Measurements from ENCODE around the gene COX7C.
"Not testable (repeated sequence)": the region's sequence is repeated elsewhere in the genome, so short reads cannot be mapped to it uniquely, and the experiment has no call there.

The COX7C gene, protein sequence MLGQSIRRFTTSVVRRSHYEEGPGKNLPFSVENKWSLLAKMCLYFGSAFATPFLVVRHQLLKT

GRCh38 chr5:86617756-86618576 lies at the start of gene COX7C:
TSS of gene COX7C (plus strand) at chr5:86617941. CDS start at chr5:86618056, 115 bp downstream.
- DNase-seq, result peak; percentile 99

DNA sequence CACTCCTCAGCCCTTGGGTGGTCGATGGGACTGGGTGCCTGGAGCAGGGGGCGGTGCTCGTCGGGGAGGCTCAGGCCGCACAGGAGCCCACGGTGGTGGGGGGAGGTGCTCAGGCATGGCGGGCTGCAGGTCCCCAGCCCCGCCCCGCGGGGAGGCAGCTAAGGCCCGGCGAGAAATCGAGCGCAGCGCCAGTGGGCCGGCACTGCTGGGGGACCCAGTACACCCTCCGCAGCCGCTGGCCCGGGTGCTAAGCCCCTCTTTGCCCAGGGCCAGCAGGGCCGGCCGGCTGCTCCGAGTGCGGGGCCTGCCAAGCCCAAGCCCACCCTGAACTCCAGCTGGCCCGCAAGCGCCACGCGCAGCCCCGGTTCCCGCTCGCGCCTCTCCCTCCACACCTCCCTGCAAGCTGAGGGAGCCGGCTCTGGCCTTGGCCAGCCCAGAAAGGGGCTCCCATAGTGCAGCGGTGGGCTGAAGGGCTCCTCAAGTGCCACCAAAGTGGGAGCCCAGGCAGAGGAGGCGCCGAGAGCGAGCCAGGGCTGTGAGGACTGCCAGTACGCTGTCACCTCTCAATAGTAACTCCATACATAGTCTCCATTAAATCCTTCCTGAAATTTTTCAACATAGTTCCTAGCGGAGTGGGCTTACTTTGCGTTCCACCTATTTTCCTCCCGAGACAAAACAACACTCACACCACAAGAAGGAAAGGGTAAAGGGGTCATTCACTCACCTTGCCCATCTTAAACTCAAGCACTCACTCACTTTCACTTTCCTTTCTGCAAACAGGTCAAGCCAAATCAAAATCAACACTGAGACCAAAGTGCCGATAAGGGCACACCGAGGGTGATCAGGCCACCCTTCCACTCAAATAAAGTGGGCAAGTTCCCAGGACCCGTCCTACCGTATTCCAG lies 48.0 kb upstream of the COX7C start:
- DNase-seq, result not testable (repeated sequence)

GRCh38 chr5:86570427-86571083 lies 47.2 kb upstream of the COX7C start:
- no peak for DNase-seq

DNA sequence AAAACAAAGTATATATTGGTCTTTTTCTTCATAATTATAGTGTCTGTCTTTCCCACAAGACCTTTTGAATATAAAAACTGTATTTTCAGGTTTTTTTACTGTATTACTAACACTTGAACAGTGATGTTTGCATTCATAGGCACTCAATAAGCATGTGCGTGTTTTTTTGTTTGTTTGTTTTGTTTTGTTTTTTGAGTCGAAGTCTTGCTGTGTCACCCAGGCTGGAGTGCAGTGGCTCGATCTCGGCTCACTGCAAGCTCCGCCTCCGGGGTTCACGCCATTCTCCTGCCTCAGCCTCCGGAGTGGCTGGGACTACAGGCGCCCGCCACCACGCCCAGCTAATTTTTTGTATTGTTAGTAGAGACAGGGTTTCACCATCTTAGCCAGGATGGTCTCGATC lies 46.6 kb upstream of the COX7C start:
- not testable (repeated sequence) for DNase-seq

DNA sequence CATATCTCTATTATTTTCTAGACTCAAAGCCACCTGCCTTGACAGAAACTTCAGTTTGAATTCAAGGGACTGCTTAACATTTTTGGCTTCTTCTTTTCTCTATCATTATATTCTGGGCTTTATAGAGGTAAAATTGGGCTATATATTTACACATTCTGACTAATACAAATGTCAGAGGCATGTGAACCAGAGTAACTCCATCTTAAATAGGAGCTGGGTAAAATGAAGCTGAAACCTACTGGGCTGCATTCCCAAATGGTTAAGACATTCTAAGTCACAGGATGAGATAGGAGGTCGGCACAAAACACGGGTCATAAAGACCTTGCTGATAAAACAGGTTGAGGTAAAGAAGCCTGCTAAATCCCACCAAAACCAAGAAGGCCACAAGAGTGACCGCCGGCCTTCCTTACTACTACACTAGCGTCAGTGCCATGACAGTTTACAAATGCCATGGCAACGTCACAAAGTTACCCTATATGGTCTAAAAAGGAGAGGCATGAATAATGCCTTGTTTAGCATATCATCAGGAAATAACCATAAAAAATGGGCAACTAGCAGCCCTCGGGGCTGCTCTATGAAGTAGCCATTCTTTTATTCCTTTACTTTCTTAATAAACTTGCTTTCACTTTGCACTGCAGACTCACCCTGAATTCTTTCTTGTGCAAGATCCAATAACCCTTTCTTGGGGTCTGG lies 44.8 kb upstream of the COX7C start:
- DNase-seq, result no peak

DNA sequence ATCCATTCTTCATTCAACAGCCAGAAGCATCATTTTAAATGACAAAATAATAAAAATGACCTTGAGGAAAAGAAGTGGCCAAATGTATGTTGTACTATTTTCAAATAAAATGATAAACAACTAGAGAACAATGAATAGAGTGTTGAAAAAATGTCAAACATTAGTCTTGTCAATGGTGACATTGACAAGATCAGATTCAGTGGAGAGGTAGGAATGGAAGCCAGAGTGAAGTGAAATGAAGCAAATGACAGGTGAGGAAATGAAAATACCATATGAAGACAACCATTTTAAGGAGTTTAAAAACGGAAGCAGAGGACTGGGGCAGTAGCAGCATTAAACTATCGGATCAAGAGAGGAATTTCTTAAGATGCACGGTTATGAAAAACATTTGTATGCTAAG lies 38.2 kb upstream of the COX7C start:
- no peak for DNase-seq

DNA sequence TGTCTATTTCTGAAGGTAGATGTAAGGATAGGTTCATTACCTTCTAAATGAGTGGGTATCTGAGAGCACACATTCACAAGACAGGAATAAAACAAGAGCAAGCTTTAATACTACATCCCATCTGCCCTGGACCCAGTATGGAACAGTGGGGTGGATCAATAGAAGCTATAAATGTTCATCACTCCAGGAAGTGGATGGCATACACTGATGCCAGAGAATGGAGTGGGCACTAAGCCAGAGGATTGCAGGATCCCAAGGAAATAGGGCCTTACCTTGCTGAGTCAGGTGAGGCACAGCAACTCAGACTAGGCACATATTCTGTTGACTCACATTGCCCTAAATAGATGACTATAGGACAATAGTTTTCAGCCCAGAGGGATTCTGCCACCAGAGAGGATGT lies 21.3 kb upstream of the COX7C start:
- DNase-seq, result no peak

GRCh38 chr5:86605881-86606280 lies 11.9 kb upstream of the COX7C start:
- no peak for DNase-seq

- no peak for DNase-seq
Measured at GRCh38 chr5:86613455-86613854, 4.3 kb upstream of the COX7C start.

- DNase-seq, result no peak
Measured at GRCh38 chr5:86617309-86617755, 409 bp upstream of the COX7C start.

GRCh38 chr5:86623785-86624483 lies 6.2 kb downstream of the COX7C start:
- DNase-seq, result no peak

- DNase-seq, result no peak
Measured at GRCh38 chr5:86625148-86625547, 7.4 kb downstream of the COX7C start.

DNA sequence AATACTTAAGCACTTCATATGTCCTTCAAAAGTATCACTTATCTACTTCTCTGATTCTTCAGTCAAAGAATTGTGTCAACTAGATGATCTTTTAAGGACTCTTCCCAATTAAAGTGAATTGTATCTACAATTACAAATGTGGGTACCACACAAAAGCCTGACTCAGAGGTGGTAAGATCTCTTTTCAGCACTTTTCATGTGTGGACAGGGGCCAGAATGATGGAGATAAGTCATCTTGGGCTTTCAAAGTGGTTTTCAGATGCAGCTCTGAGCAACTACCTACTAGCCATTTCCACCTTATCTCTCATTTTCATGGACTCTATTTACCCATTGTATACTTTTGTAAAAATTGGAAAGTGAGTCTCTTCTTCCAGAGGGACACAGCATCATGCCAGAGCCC lies 8.4 kb downstream of the COX7C start:
- no peak for DNase-seq

GRCh38 chr5:86631165-86631564 lies 13.4 kb downstream of the COX7C start:
- no peak for DNase-seq

- no peak for DNase-seq
Measured at GRCh38 chr5:86640998-86641397, 23.3 kb downstream of the COX7C start.

- DNase-seq, result no peak
Measured at GRCh38 chr5:86644843-86645242, 27.1 kb downstream of the COX7C start.

- DNase-seq, result no peak
Measured at GRCh38 chr5:86645885-86646284, 28.1 kb downstream of the COX7C start.

DNA sequence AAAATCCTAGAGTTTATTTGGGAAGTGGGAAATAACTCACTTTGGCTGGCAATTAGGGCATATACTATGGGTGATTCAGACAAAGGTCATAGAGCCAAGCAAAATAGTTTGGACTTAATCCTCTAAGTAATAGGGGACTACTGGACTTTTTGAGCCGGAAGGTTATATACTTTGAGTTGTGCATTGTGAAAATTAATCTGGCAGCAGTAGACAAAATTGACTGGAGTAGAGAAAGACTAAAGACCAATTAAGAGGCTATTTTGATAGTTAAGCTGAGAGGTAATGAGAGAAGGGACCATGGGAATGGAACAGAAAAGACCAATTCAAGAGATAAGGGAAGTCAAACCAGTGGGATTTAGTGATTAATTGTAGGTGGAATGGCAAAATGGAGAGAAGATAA lies 28.9 kb downstream of the COX7C start:
- DNase-seq, result no peak

DNA sequence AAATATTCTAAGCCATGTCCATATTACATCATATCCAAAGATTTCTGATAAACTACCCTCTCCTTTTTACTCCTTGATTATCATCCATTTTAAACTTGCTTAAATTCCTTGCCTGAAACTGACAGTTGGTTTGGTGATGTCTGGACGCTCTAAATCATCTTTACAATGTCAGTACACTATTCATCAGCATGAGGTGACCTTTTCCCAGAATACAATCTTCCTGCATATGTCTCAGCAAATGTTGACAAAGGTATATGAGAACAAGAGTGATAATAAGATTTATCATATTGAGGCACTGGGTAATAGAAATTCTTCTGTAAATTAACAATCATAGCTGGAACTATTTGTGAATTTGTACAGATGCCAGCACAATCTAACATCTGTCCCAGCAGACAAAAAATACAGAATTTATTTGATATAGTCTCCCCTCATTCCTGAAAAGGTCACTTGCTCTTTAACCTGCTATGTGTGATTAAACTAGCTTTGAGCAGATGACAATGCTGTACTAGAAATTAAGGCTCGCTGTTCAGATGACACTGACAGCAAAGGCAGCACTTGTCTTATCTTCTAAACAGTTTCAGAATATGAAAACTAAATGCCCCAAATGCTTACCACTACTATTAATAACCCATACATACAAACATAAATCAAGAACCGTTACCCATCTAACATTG lies 32.2 kb downstream of the COX7C start:
- DNase-seq, result no peak

- DNase-seq, result peak; percentile 58
Measured at GRCh38 chr5:86660771-86661170, 43.0 kb downstream of the COX7C start.

- DNase-seq, result no peak
Measured at GRCh38 chr5:86664173-86664572, 46.4 kb downstream of the COX7C start.
